Retina (tissue), 1 donor: ENCODE results near the gene CILP2.

Experiments
- DNase-seq: peaks from one replicate; pipeline ENCODE4 v3.0.0-alpha.2; 2016

Gene CILP2

DNA sequence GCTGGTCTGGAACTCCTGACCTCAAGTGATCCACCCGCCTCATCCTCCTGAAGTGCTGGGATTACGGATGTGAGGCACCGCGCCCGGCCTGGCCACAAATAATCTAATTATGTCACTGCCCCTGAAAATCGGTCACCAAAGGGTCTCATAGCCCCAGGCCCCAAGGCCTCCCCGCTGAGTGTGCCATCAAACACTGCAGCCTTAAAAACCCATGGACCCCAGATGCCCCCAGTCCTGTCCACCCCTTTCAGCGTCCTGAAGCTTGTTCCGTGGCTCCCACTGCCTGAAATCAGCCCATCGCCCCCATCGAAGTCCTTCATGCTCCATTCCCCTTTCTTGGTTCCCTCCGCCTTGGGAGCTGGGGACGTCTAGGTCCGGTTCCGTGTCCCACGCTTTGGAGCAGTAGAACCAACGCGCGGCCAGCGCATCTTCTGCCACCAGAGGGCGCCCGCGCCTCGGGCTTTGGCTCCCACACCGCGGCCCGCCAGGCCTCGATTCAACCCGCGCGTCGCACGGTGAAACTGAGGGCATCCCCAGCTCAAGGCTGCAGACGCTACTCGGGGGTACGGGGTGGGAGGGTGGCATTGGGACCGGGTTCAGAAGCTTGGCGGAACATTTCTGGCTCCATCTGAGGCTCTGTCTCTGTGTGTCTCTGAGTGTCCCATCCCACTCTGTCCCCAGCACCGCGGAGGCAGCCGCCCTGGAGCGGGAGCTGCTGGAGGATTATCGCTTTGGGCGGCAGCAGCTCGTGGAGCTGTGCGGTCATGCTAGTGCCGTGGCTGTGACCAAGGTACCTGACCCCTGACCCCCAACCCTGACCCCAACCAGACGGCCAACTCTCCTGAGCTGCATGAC lies 5.9 kb upstream of the CILP2 start:
- peak; percentile 91 for DNase-seq

DNA sequence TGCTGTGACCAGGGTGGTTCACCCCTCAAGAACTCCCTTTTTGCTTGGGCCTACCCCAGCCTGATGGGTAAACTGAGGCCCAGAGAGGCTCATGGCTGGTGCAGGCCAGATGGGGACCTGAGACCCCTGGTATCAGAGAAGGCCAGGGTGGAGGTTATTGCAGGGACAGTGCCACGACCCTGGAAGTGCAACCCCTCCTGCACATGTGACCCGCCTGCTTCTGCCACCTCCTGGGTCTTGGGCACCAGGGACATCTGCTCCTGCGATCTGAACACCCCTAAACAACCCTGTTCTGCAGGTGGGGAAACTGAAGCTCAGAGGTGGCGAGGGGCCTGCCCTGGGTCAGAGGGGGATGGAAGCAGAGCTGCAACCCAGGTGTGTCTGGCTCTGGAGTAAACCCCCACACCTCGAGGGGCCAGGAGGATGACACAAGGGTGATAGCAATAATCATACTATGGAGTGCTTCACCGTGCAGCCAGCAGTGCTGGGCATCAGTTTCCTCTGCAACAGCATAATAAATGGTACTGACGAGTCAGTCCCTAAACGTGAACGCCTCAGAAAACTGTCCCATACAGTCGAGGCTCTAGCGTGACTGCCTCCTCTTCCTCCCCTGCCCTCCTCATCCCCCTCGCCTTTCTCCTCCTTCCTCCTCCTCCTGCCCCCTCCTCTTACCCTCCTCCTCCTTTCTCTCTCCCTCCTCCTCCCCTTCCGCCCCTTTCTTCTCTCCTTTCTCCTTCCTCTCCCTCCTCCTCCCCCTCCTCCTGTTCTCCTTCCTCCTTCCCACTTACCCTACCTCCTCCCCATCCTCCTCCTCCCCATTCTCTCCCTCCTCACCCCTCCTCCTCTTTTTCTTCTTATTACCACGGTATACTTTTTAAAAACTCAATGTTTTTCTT lies 5.0 kb upstream of the CILP2 start:
- DNase-seq: no peak

DNA sequence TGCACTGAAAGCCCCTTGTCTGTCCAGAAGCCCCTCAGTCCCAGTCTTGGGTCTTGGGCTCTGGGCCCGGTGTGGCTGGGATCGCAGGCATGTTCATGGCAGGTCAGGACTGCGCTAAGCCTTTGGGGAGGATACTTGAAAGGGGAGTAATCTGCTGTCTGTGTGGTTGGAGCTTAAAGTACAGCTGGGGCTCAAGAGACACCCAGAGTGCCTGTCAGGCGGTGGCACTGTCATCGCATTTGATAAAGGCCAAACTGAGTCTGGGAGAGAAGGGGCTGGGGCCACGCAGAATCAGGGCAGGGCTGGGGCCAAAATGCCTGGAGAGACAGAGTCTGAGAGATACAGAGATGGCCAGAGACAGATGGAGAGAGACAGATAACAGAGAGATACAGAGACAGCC lies 4.2 kb upstream of the CILP2 start:
- peak; percentile 28 for DNase-seq

DNA sequence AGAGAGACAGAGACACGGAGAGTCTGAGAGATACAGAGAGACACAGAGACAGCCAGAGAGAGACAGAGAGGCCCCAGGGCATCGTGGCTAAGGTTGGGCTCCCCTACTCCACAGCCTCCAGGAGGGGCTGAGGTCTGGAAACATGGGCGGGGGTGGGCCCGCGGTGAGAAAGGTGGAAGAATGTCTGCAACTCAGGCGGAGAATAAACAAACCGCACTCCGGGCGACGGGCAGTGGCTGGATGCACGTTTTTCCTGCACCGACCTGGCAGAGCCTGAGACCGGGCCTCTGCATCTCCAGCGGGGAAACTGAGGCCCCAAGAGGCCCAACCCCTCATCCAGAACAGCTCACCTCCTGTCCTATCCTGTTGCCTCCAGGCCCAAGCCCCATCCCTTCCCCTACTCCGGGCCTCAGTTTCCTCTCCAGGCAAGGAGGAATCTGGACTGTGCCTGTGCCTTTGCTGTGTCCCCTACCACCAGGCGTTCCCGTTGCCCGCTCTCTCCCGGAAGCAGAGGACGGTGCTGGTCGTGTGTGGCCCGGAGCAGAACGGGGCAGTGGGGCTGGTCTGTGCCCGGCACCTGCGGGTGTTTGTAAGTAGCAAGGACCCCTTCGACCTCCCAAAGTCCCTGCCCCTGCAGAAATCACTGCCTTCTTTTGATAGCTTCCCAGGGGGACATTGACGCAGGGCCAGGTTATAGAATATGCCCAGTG lies 3.4 kb upstream of the CILP2 start:
- DNase-seq: no peak

DNA sequence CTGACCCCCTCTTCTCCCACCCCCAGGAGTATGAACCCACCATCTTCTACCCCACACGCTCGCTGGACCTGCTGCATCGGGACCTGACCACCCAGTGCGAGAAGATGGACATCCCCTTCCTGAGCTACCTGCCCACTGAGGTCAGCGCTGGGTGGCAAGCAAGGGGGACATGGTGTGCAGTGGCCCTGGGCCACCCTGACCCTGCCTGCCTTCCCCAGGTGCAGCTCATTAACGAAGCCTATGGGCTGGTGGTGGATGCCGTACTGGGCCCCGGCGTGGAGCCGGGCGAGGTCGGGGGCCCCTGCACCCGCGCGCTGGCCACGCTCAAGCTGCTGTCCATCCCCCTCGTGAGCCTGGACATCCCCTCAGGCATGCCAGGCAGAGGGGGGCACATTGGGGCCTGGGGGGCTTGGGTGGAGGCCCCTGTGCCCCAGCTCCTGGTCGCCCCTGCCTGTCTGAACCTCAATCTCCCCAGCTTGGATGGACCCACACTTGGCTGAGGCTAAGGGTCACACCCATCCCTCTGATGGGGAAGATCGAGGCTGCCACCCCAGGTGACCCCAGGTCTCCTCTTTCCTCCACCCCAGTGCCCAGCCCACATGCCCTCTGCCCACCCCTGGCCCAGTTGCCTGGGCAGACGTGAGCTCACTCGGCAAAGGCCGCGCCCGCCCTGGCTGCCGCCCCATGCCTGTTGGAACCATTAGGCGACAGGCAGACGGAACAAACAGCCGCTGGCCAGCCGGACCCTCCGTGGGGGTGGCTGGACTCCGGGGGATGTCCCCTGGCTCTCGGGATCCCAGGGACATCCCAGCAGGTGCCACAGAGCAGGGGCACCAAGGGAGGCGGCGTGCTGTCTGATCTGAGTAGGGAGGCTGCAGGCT lies 2.5 kb upstream of the CILP2 start:
- DNase-seq: no peak

DNA sequence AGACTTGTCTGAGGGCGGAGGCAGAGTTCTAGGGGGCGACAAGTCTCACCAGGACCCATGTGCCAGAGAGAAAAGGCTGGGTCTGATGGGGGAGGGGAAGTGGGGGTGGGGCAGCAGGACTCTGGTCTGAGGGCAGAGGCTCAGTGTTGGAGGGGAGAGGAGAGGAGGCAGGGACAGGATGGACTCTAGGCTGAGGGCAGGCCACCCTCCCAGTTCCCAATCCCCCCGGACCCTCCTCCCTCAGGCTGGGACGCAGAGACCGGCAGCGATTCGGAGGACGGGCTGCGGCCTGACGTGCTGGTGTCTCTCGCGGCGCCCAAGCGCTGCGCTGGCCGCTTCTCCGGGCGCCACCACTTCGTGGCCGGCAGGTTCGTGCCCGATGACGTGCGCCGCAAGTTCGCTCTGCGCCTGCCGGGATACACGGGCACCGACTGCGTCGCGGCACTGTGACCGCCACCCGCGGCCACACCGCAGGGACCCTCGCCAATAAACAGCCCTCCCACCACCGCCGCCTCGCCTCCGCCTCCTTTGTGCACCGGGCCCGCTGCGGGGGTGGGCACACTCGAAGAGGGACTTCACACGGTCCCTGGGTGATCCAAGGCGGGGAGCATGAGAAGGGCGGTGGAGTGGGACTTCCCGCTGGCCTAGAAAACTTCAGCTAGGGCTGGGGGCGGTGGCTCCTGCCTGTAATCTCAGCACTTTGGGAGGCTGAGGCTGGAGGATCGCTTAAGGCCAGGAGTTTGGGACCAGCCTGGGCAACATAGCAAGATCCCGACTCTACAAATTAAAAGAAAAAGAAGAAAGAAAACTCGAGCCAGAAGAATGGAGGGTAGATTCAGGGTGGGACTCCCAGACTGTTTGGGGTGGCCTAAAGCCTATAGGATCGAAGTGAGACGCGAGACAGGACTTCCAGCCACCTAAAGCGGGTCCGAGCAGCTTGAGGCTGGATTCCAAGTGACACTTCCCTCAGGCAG lies 703 bp upstream of the CILP2 start:
- DNase-seq: peak; percentile 47

DNA sequence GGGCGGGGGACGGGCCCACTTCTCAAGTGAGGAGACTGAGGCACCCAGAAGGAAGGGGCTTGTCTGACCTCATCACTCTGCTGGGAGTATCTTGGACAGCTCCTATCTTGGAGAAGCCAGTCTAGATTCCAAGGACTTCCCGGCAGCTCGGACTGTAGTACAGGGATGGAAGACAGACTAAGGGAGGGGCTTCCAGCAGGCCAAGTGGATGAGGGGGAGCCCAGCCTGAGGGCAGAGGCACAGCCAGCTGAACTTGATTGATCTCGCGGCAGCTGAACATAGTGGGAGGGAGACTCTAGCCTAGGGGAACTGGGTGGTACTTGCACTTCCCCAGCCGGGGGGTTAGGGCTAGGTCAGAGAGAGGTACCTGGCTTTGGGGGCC lies 711 bp downstream of the CILP2 start:
- peak; percentile 43 for DNase-seq

DNA sequence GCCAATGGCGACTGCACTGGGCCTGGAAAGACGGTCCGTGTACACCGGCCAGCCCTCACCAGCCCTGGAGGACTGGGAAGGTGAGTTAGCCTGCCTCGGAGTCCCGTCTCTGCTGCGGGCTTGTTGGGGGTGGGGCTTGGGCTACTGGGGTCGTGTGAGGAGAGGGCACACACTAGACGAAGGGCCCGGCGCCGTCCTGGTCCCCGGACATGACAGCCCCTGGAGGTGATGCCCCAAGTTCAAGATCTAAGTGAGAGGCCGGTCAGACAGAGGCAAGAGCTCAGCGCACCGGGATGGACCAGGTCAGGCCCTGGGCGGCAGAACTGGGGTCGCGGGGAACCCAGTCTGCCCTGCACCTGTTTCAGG lies 1.6 kb downstream of the CILP2 start:
- no peak for DNase-seq

DNA sequence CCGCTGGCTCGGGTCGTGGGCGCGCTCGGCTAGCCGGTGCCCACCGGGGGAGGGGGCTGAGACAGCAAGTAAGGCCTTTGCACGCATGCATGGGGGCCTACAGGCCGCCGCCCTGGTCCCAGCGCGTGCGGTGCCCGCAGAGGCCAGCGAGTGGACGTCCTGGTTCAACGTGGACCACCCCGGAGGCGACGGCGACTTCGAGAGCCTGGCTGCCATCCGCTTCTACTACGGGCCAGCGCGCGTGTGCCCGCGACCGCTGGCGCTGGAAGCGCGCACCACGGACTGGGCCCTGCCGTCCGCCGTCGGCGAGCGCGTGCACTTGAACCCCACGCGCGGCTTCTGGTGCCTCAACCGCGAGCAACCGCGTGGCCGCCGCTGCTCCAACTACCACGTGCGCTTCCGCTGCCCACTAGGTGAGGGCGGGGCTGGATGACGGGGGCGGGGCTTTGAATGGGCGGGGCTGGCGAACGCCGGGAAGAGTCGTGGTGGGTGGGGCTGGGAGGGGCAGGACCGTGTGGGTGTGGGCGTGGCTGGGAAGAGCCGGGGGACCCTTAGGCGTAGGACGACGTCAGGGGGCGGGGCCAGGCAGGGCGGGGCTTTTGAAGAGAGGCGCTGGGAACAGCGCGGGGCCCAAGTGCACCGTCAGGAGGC lies 2.1 kb downstream of the CILP2 start:
- DNase-seq: peak; percentile 74

DNA sequence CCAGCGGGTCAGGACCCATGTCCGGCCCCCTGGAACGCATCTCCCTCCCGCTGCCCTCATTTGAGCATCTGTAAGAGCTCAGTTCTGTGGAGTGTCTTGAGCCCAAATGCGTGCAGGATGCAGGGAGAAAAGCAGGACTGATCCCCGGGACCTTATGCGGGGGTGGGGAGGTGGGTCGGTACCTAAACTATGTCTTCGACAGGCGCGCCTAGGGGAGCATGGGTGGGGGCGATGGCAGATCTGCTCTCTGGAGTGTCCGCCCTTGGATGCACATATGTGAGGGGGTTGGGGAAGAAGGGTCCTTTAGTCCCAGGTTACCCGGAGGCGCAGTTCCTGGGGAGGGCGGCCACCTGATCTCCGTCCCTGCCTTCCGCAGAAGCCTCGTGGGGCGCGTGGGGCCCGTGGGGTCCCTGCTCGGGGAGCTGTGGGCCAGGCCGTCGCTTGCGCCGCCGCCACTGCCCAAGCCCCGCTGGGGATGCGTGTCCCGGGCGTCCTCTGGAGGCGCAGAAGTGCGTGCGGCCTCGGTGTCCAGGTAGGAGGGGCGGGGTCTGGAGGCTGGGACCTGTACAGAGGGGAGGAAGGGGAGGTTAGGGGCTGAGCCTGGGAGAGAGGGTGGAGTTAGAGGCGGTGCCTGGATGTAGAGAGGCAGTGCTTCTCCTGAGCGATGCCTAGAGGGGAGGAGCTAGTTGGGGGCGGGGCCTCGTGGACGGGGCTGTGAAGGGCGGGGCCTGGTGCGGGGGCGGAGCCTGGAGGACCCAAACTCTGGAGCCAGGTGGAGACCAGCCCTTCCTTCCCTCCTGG lies 2.9 kb downstream of the CILP2 start:
- DNase-seq: peak; percentile 36

DNA sequence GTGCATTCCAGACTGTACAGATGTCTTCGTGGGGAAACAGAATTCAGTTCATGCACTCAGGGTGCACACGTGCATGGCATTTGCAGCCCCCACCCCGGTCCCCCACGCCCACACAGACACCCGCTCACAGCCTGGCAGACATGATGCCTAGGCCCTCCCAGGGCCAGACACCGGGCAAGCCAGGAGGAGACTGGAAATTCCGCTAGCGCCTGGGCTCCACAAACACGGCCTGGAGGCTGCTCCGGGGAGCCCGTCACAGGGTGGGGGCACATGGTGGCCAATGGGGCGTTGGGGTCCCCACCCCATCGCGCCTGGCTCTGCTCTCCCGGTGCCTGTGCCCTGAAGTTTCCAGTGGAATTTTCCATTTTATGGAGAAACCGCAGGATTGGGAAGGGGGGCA lies 3.6 kb downstream of the CILP2 start:
- no peak for DNase-seq

DNA sequence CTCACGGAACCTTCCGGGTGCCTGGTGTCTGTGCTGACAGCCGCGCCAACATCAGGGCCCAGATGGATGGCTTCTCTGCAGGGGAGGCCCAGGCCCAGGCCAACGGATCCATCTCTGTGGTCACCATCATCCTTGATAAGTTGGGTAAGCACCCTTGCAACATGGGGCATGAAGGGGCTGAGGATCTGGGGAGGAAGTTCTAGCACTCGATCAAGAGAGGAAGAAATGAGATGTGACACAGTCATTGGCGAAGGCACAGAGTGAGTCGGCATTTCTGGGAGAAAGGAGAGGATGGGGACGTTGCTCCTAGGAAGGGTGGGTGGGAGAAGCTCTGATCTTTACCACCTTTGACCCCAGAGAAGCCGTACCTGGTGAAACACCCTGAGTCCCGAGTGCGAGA lies 4.4 kb downstream of the CILP2 start:
- no peak for DNase-seq

DNA sequence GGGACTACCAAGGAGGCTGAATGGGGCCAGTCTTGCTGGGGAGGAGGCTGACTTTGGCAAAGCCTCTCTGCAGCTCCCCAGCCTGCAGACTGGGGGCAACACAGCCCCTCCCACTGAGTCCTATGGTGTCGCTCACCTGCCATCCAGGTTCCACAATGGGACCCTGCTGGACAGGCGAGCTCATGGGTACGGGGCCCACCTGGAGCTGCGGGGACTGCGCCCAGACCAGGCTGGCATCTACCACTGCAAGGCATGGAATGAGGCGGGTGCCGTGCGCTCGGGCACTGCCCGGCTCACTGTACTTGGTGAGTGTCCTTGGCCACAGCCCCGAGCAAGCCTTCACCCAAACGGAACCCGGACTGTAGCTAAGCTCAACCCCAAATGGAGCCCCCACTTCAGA lies 5.0 kb downstream of the CILP2 start:
- no peak for DNase-seq

DNA sequence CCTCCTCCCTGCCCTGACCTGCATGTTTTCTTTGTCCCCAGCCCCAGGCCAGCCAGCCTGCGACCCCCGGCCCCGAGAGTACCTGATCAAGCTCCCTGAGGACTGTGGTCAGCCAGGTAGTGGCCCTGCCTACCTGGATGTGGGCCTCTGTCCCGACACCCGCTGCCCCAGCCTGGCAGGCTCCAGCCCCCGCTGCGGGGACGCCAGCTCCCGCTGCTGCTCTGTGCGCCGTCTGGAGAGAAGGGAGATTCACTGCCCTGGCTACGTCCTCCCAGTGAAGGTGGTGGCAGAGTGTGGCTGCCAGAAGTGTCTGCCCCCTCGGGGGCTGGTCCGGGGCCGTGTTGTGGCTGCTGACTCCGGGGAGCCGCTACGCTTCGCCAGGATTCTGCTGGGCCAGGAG lies 5.6 kb downstream of the CILP2 start:
- no peak for DNase-seq

DNA sequence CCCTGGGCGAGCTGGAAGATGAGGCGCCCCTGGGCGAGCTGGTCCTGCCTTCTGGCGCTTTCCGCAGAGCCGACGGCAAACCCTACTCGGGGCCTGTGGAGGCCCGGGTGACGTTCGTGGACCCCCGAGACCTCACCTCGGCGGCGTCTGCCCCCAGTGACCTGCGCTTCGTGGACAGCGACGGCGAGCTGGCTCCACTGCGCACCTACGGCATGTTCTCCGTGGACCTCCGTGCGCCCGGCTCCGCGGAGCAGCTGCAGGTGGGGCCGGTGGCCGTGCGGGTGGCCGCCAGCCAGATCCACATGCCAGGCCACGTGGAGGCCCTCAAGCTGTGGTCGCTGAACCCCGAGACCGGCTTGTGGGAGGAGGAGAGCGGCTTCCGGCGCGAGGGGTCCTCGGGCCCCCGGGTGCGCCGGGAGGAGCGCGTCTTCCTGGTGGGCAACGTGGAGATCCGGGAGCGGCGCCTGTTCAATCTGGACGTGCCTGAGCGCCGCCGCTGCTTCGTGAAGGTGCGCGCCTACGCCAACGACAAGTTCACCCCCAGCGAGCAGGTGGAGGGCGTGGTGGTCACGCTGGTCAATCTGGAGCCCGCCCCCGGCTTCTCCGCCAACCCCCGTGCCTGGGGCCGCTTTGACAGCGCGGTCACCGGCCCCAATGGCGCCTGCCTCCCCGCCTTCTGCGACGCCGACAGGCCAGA lies 6.3 kb downstream of the CILP2 start:
- DNase-seq: no peak

DNA sequence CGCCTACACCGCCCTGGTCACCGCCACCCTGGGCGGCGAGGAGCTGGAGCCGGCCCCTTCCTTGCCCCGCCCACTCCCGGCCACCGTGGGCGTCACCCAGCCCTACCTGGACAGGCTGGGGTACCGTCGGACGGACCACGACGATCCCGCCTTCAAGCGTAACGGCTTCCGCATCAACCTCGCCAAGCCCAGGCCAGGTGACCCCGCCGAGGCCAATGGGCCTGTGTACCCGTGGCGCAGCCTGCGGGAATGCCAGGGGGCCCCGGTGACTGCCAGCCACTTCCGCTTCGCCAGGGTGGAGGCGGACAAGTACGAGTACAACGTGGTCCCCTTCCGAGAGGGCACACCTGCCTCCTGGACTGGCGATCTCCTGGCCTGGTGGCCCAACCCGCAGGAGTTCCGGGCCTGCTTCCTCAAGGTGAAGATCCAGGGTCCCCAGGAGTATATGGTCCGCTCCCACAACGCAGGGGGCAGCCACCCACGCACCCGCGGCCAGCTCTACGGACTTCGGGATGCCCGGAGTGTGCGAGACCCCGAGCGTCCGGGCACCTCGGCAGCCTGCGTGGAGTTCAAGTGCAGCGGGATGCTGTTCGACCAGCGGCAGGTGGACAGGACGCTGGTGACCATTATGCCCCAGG lies 7.0 kb downstream of the CILP2 start:
- DNase-seq: no peak

DNA sequence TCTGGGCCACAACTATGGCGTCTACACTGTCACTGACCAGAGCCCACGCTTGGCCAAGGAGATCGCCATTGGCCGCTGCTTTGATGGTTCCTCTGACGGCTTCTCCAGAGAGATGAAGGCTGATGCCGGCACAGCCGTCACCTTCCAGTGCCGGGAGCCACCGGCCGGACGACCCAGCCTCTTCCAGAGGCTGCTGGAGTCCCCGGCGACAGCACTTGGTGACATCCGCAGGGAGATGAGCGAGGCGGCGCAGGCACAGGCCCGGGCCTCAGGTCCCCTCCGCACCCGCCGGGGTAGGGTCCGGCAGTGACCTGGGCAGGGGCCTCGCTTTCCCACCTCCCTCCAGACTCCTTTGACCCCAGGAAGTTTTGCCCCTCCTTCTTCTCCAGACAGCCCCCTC lies 7.6 kb downstream of the CILP2 start:
- DNase-seq: no peak

DNA sequence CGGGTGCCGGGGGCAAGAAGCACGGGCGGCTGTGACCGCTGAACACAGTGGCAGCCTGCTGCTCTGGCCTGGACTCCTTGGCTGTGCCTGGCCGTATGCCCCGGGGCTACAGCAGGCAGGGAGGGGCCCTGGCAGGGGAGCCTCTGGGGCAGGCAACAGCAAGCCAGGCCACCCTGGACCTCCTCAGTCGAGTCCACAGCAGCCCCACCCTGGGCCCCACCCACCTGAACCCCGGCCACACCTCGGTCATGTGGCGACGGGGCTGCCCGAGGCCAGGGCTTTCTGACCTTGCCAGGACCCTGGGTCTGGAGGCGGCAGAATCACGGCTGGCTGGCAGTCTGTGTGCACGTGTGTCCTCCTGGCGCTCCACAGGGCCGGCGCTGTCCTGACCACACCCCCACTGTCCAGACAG lies 8.7 kb downstream of the CILP2 start:
- no peak for DNase-seq
